Regular cardiac myocyte (primary cell): Measurements from ENCODE around the gene KCP. TPM values are rescaled to one million over a fixed set of nuclear protein-coding genes. Genes with fewer than 3 reads are reported as not detected.

Source experiments
- total RNA-seq: library from RNA; depleted of rRNA; stranded (reverse); fragments of >200 nt; gene quantifications from 2 replicates; pipeline ENCODE4 v1.2.3, GENCODE V29; 2014

Gene KCP
- total RNA-seq = 0.19 and 1.4 TPM in 2 replicates

DNA sequence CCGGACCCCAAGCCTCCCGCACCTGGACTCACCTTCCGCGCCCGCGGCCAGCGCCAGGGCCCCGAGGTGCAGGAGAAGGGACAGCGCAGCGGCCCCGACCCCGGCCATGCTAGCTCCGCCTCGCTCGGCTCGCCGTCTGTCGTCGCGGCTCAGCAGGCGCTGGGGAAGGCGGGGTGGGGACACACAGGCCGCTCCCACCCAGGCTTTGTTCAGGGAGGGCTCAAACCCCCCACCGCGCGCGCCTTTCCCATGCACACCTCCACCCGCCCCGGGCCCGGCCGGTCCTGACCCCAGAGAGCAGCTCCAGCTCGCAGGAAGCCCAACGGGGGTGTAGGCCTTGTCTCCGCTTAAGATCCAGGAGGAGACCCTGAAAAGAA lies at the start of gene KCP:
Gene KCP (minus strand): TSS at position 141 of the 377 bp plus-strand sequence. CDS start 33 bp downstream, at position 108.

GRCh38 chr7:128937647-128938543 lies 27.4 kb upstream of the KCP start, which contains the start of gene IRF5:
Gene IRF5, plus strand, starts transcription at chr7:128937927. Its CDS starts 4,155 bp downstream, at chr7:128942082.

GRCh38 chr7:128862571-128863432 lies 47.7 kb downstream of the KCP start, which contains the start of gene ATP6V1F:
Gene ATP6V1F, plus strand, starts transcription at chr7:128862856. Its CDS starts 49 bp downstream, at chr7:128862905.

DNA sequence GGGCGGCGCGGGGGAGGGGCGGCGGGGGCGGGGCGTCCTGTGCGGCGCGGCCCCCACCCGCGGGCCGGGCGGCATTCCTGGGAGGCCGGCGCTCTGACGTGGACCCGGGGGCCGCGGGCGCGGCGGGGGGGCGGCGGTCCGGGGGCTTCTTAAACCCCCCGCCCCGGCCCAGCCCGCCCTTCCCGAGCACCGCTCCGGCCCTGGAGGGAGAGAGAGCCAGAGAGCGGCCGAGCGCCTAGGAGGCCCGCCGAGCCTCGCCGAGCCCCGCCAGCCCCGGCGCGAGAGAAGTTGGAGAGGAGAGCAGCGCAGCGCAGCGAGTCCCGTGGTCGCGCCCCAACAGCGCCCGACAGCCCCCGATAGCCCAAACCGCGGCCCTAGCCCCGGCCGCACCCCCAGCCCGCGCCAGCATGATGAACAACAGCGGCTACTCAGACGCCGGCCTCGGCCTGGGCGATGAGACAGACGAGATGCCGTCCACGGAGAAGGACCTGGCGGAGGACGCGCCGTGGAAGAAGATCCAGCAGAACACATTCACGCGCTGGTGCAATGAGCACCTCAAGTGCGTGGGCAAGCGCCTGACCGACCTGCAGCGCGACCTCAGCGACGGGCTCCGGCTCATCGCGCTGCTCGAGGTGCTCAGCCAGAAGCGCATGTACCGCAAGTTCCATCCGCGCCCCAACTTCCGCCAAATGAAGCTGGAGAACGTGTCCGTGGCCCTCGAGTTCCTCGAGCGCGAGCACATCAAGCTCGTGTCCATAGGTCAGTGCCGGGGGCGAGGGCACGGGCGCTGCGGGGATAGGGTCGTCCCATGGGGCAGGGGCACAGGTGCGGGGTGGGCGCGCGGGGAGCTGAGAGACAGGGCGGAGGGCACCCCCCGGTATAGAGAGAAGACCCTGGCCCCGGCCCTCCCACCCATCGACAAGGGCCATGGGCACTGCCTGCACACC lies 80.0 kb downstream of the KCP start, which contains the start of gene FLNC:
Gene FLNC (plus strand): TSS at position 176 of the 947 bp plus-strand sequence. CDS start 232 bp downstream, at position 408.

Other genes with a start within 250 kb of the KCP start
- gene GARIN1A, start 238.4 kb downstream of the KCP start, total RNA-seq = 0.28 and 0.38 TPM in 2 replicates
- 1,245 and 1,624 TPM in 2 replicates for gene CALU, start 171.3 kb downstream of the KCP start, total RNA-seq
- gene OPN1SW, start 134.9 kb downstream of the KCP start, total RNA-seq = not detected in 2 replicates
- gene CCDC136, start 118.7 kb downstream of the KCP start, total RNA-seq = 2.9 and 7.6 TPM in 2 replicates
- gene FLNC, start 80.3 kb downstream of the KCP start, total RNA-seq = 176 and 417 TPM in 2 replicates
- gene ATP6V1F, start 47.9 kb downstream of the KCP start, total RNA-seq = 87.6 and 163 TPM in 2 replicates
- under 0.01 and 0.56 TPM in 2 replicates for gene IRF5, start 27.2 kb upstream of the KCP start, total RNA-seq
- gene TNPO3, start 144.4 kb upstream of the KCP start, total RNA-seq = 64.3 and 81.3 TPM in 2 replicates
- gene TSPAN33, start 234.0 kb upstream of the KCP start, total RNA-seq = 0.19 and 0.85 TPM in 2 replicates